HG03135 (cell line): ENCODE data around the gene LPIN1.
A peak's percentile ranks its signal among the peaks of the same experiment; 100 is the strongest.
"Not testable (repeated sequence)": the region's sequence is repeated elsewhere in the genome, so short reads cannot be mapped to it uniquely, and the experiment has no call there.

ENCODE experiments used
- ATAC-seq: cut with Tn5 transposase; IDR thresholded peaks from one replicate; pipeline ENCODE4 v1.9.1; 2021; ENCODE audit warnings: mild to moderate bottlenecking, moderate library complexity; ENCODE audit not compliant: unreplicated experiment

LPIN1 gene

DNA sequence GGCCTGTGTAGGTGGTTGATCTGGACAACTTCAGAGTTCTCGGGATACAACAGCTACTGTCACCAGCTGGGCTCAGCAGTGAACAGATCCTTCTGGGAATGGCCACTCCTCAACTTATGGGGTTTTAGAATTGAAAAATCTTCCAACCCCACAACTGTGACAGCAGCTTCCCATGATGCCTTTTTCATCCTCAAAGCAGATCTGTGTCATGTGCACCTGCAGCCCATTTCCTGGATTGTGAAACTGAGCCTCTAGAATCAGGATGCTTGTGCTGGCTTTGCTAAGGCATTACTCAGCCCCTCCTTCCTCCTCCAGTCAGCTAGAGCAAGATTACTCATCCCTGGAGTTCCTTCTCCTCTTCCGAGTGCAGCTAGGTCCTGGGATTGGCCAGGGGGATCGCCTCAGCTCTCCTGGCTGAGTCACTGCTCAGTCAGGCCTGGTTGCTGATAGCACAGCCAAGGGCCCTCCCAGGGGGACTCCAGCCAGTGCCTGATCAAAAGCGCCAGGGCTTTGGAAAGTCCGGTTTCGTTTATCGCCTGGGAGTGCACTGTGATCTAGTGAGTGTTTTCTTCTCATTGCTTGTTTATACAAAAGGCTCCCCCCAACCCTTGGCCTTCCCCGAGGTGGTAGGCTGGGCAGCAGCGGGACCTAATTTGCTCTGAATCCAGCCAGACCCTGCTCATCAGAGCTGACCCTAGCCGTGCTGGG lies 2.4 kb upstream of the LPIN1 start:
- peak; percentile 39 for ATAC-seq

DNA sequence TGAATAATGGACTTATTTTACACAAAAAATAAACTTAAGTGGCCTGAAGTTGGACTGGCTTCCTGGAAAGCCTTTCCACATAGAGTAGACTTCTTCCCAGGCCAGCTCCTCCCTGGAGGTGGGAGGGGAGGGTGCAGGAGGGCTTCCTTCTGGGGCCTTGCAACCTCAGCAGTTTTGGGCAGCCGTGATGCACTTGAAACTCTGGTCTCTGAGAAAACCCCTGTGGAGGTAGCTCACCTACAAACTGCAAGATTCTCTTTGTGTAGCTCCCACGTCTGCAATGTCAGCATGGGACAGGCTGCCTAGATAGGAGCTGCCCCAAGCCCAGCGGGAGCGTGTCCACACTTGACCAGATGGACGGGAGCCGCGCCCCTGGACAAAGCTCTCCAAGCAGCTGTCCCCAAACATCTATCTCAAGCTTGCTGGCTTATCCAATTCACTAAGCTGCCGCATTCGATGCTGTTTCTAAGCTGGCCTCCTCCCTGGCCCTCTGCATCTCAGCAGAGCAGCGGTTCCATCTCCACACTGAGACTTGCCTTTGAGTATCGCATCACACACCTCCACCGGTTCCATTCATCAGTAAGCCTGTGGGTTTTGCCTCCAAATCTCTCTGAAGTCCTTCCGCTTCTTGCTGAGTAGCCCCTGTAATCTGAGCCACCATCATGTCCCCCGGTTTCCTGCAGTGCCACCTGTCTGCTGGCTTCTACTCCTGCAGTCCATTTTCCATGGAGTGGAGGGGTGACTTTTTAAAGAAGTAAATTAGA lies 1.6 kb upstream of the LPIN1 start:
- no peak for ATAC-seq

- ATAC-seq = no peak
These were observed 638 bp upstream of the LPIN1 start for GRCh38 chr2:11745613-11746375.

GRCh38 chr2:11746807-11747459 lies 501 bp downstream of the LPIN1 start:
- peak; percentile 18 for ATAC-seq

GRCh38 chr2:11748018-11748860 lies 1.8 kb downstream of the LPIN1 start:
- no peak for ATAC-seq

- no peak for ATAC-seq
These were observed 2.6 kb downstream of the LPIN1 start for GRCh38 chr2:11748861-11749645.

DNA sequence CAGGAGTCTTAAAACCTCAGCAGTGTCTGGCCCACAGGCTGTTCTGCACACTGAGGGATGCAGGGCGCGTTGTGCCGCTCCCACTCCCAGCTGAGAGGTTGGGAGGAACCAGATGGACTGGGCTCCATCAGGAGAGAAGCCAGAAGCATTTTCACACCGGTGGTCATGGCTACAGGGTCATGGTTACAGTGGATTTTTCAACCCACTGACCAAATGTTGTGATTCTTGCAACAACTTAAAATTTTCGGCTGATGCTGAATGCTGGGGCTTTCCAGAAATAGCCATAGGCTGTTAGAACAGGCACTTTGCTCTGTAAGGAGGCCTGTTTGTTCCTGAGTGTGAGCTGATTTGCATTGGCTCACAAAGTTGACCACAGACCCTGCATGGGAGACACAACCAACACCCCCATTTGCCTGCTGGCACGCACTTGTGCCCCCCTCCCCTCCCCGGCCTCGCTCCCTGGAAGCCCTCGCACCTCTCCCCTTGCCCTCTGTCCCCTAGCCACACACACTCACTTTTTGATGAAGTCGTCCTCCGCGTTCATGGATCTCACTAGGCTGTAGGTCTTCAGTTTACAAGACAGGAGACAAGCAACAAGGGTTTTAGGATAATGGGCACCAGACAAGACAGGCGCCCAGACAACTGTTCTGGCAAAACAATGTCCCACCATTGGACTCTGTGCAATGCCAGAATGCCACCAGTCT lies 3.4 kb downstream of the LPIN1 start:
- no peak for ATAC-seq

DNA sequence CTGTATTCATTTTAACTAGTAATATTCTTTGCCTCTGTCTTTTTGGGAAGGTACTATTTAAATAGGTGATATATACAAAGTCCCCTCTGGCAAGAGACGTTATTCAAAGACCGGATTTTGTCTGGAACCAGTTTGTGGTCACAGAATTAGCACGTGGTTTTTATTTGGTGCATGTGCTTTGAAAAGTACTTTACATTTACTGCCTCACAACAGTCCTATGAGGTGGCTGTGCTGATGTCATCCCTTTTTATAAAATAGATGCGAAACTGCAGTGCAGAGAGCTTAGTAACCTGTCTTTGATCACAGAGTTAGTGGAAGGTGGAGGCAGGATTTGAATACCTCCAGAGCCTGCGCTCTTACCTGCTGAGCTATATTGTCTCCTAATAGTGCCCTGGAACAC lies 4.0 kb downstream of the LPIN1 start:
- ATAC-seq = peak; percentile 28

GRCh38 chr2:11750917-11751316 lies 4.5 kb downstream of the LPIN1 start:
- no peak for ATAC-seq

GRCh38 chr2:11752906-11753305 lies 6.5 kb downstream of the LPIN1 start:
- ATAC-seq = no peak

DNA sequence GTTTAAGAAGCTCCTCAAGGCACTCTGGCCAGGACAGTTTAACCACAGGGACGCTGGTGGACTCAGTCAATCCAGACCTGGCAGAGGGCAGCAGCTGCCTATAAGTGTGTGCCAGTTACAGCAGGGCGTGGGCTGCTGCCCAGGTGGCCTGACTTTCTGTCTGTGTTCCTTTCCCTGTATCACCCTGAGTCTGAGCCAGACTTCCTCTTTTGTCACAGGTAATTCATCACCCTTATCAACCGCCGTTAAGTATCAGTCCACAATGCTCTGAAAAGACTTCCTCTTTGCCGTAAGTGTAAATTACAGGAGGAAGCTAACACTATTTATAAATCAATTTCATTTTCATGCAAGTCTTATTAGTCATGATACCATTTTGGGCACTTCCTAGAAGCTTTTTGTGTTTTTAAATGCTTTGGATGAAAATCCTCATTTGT lies 7.0 kb downstream of the LPIN1 start:
- peak; percentile 78 for ATAC-seq

- ATAC-seq = peak; percentile 29
These were observed 7.7 kb downstream of the LPIN1 start for GRCh38 chr2:11753886-11754699.

- ATAC-seq = no peak
These were observed 8.2 kb downstream of the LPIN1 start for GRCh38 chr2:11754700-11755015.

- ATAC-seq = no peak
These were observed 10.7 kb downstream of the LPIN1 start for GRCh38 chr2:11757101-11757500.

- no peak for ATAC-seq
These were observed 11.8 kb downstream of the LPIN1 start for GRCh38 chr2:11758187-11758586.

GRCh38 chr2:11758647-11759046 lies 12.2 kb downstream of the LPIN1 start:
- ATAC-seq = no peak

GRCh38 chr2:11759182-11759975 lies 12.9 kb downstream of the LPIN1 start:
- ATAC-seq = not testable (repeated sequence)
